NCI-H128 (cell line): ENCODE measurements around the gene ALG8.
"Not testable (repeated sequence)": the region's sequence is repeated elsewhere in the genome, so short reads cannot be mapped to it uniquely, and the experiment has no call there.

Experiments
- DNase-seq: peaks from one replicate; lab custom pipeline; 2025; ENCODE audit not compliant: unreplicated experiment; lab: John Stamatoyannopoulos, UW

ALG8 gene

GRCh38 chr11:78100676-78101472, 38.6 kb downstream of the ALG8 start:
- peak; percentile 59 for DNase-seq

GRCh38 chr11:78100261-78100660, 39.2 kb downstream of the ALG8 start:
- peak; percentile 69 for DNase-seq

GRCh38 chr11:78099666-78100065, 39.8 kb downstream of the ALG8 start:
- peak; percentile 57 for DNase-seq

- no peak for DNase-seq
Measured at GRCh38 chr11:78097666-78098385, 41.6 kb downstream of the ALG8 start.

GRCh38 chr11:78094250-78094649, 45.2 kb downstream of the ALG8 start:
- no peak for DNase-seq

- not testable (repeated sequence) for DNase-seq
Measured at GRCh38 chr11:78086521-78087074, 52.8 kb downstream of the ALG8 start.

GRCh38 chr11:78085972-78086371, 53.5 kb downstream of the ALG8 start:
- DNase-seq = peak; percentile 17

GRCh38 chr11:78084506-78084905, 54.9 kb downstream of the ALG8 start:
- DNase-seq = not testable (repeated sequence)

- no peak for DNase-seq
Measured at GRCh38 chr11:78083021-78083420, 56.4 kb downstream of the ALG8 start.

GRCh38 chr11:78082146-78082545, 57.3 kb downstream of the ALG8 start:
- no peak for DNase-seq

GRCh38 chr11:78081583-78081982, 57.8 kb downstream of the ALG8 start:
- DNase-seq = no peak

- no peak for DNase-seq
Measured at GRCh38 chr11:78080818-78081495, 58.5 kb downstream of the ALG8 start.

- DNase-seq = no peak
Measured at GRCh38 chr11:78080084-78080817, 59.2 kb downstream of the ALG8 start.

GRCh38 chr11:78079232-78080083, 60.0 kb downstream of the ALG8 start, which contains the start of gene NDUFC2:
Gene NDUFC2 (minus strand): TSS chr11:78079862. CDS start chr11:78079744, 118 bp downstream.
- peak; percentile 84 for DNase-seq

GRCh38 chr11:78078218-78079167, 60.9 kb downstream of the ALG8 start:
- DNase-seq = no peak

- DNase-seq = not testable (repeated sequence)
Measured at GRCh38 chr11:78077592-78077991, 61.8 kb downstream of the ALG8 start.

GRCh38 chr11:78076733-78077403, 62.6 kb downstream of the ALG8 start:
- no peak for DNase-seq

- no peak for DNase-seq
Measured at GRCh38 chr11:78074756-78075155, 64.7 kb downstream of the ALG8 start.
